Measurements from ENCODE around the gene ICE2.

ICE2 gene

GRCh38 chr15:60372227-60372626, 106.7 kb downstream of the ICE2 start:
- H3K9me3 ChIP-seq (ENCODE audit: insufficient read depth, low read depth, low read length) = no peaks in the 10 kb centered on the region
- no peak overlapping the region for H3K4me3 ChIP-seq (ENCODE audit: low read length, poor library complexity, severe bottlenecking)
- H3K36me3 ChIP-seq (ENCODE audit: insufficient read depth, low read length) = peaks cover 2% of the 10 kb centered on the region; the same call in 1 of the 2 replicates
- no peaks in the 10 kb centered on the region for H3F3A ChIP-seq (ENCODE audit: low read depth)
- no peaks in the 10 kb centered on the region for H3K79me2 ChIP-seq (ENCODE audit: insufficient read depth, low read length)
- H3K4me1 ChIP-seq (ENCODE audit: insufficient read depth, low read length, poor library complexity, severe bottlenecking) = no peaks in the 10 kb centered on the region
- no peak overlapping the region for H3K9ac ChIP-seq (ENCODE audit: low read depth, low read length, poor library complexity, severe bottlenecking)
- no peaks in the 10 kb centered on the region for H4K20me1 ChIP-seq (ENCODE audit: insufficient read depth, low read length, poor library complexity, severe bottlenecking)
- H3K27me3 ChIP-seq (ENCODE audit: insufficient read depth, low read length, poor library complexity, severe bottlenecking) = no peaks in the 10 kb centered on the region
- no peaks in the 10 kb centered on the region for H3K9me2 ChIP-seq (replicated peaks; ENCODE audit: low read depth, low read length)
- no peak overlapping the region for H2AFZ ChIP-seq (ENCODE audit: low read length)
- TF ChIP-seq CTCF (conservative IDR thresholded peaks at IDR 0.05; ENCODE audit: low read length) (no peak), EZH2phosphoT487 (IDR thresholded peaks at IDR 0.05; ENCODE audit: borderline replicate concordance) (no peak)
- H3K4me2 ChIP-seq (ENCODE audit: low read depth, low read length, poor library complexity, severe bottlenecking) = no peak overlapping the region

- Histone ChIP-seq H3K4me2 (ENCODE audit: low read depth, low read length, poor library complexity, severe bottlenecking) (no peak overlapping the region), H3K9me3 (ENCODE audit: insufficient read depth, low read depth, low read length) (no peaks in the 10 kb centered on the region), H3F3A (ENCODE audit: low read depth) (no peaks in the 10 kb centered on the region), H2AFZ (ENCODE audit: low read length) (no peak overlapping the region), H3K9me2 (replicated peaks; ENCODE audit: low read depth, low read length) (no peaks in the 10 kb centered on the region), H3K27me3 (ENCODE audit: insufficient read depth, low read length, poor library complexity, severe bottlenecking) (no peaks in the 10 kb centered on the region), H4K20me1 (ENCODE audit: insufficient read depth, low read length, poor library complexity, severe bottlenecking) (no peaks in the 10 kb centered on the region), H3K79me2 (ENCODE audit: insufficient read depth, low read length) (no peaks in the 10 kb centered on the region), H3K4me1 (ENCODE audit: insufficient read depth, low read length, poor library complexity, severe bottlenecking) (no peaks in the 10 kb centered on the region), H3K36me3 (ENCODE audit: insufficient read depth, low read length) (peaks cover 2% of the 10 kb centered on the region; the same call in 1 of the 2 replicates), H3K9ac (ENCODE audit: low read depth, low read length, poor library complexity, severe bottlenecking) (no peak overlapping the region), H3K4me3 (ENCODE audit: low read length, poor library complexity, severe bottlenecking) (no peak overlapping the region)
- no peak for TF ChIP-seq EZH2phosphoT487 (IDR thresholded peaks at IDR 0.05; ENCODE audit: borderline replicate concordance)
- no peak for TF ChIP-seq CTCF (conservative IDR thresholded peaks at IDR 0.05; ENCODE audit: low read length)
Observed at GRCh38 chr15:60371175-60372051, 107.5 kb downstream of the ICE2 start.

- H3K27me3 ChIP-seq (ENCODE audit: insufficient read depth, low read length, poor library complexity, severe bottlenecking) = no peaks in the 10 kb centered on the region
- H3K79me2 ChIP-seq (ENCODE audit: insufficient read depth, low read length) = no peaks in the 10 kb centered on the region
Observed at GRCh38 chr15:60370869-60371136, 108.1 kb downstream of the ICE2 start.

More at GRCh38 chr15:60370869-60371136, 108.1 kb downstream of the ICE2 start:
- Histone ChIP-seq H3K4me2 (ENCODE audit: low read depth, low read length, poor library complexity, severe bottlenecking) (no peak overlapping the region), H3K9me3 (ENCODE audit: insufficient read depth, low read depth, low read length) (no peaks in the 10 kb centered on the region), H3K4me3 (ENCODE audit: low read length, poor library complexity, severe bottlenecking) (no peak overlapping the region), H3K9ac (ENCODE audit: low read depth, low read length, poor library complexity, severe bottlenecking) (no peak overlapping the region), H3F3A (ENCODE audit: low read depth) (no peaks in the 10 kb centered on the region), H3K9me2 (replicated peaks; ENCODE audit: low read depth, low read length) (no peaks in the 10 kb centered on the region), H2AFZ (ENCODE audit: low read length) (no peak overlapping the region), H3K36me3 (ENCODE audit: insufficient read depth, low read length) (peaks cover 2% of the 10 kb centered on the region; the same call in 1 of the 2 replicates), H3K4me1 (ENCODE audit: insufficient read depth, low read length, poor library complexity, severe bottlenecking) (no peaks in the 10 kb centered on the region), H4K20me1 (ENCODE audit: insufficient read depth, low read length, poor library complexity, severe bottlenecking) (no peaks in the 10 kb centered on the region)
- no peak for TF ChIP-seq EZH2phosphoT487 (IDR thresholded peaks at IDR 0.05; ENCODE audit: borderline replicate concordance)
- TF ChIP-seq CTCF (conservative IDR thresholded peaks at IDR 0.05; ENCODE audit: low read length) = no peak

Measured in Loucy (cell line).